ENCODE measurements around the gene SCUBE1.

DNA sequence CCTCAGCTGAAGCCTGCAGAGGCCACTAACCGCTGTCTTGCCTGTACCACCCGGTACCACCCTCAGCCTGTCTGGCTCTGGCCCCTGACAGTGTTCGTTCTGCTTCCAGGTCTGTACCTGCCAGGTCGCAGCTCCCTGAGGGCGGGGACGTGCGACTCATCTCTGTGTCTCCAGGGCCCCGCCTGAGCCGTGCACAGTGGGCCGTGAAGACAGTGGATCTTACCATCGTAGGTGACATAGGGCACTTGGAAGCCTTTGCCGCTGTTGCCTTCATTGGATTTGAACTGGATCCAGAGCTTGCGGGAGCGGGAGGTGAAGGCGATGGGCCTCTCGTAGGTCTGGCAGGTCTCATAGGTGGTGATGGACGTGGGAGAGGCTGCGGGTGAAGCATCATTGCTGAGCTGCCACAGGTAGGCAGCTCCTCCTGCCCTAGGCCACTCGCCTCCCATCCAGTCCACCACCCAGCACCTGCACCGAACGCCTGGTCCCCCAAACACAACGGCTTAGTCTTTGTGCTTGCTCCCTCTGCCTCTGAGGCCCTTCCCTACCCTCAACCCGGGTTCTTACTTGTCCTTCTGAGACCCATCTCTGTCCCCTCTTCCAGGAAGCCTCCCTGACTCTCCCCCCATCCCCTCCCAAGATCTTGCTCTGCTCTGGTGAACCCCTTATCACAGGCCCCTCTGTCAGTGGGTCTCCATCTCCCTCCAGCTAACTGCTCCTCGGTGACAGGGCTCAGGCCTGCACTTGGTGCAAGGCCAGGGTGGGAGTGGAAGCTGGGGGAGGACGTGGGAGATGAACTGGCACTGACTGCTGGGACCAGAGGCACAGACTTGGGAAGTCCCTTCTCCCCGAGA, 135.1 kb downstream of the SCUBE1 start:
- TF ChIP-seq POLR2A (IDR thresholded peaks at IDR 0.05) = no peak
- TF ChIP-seq, protein P1, sequence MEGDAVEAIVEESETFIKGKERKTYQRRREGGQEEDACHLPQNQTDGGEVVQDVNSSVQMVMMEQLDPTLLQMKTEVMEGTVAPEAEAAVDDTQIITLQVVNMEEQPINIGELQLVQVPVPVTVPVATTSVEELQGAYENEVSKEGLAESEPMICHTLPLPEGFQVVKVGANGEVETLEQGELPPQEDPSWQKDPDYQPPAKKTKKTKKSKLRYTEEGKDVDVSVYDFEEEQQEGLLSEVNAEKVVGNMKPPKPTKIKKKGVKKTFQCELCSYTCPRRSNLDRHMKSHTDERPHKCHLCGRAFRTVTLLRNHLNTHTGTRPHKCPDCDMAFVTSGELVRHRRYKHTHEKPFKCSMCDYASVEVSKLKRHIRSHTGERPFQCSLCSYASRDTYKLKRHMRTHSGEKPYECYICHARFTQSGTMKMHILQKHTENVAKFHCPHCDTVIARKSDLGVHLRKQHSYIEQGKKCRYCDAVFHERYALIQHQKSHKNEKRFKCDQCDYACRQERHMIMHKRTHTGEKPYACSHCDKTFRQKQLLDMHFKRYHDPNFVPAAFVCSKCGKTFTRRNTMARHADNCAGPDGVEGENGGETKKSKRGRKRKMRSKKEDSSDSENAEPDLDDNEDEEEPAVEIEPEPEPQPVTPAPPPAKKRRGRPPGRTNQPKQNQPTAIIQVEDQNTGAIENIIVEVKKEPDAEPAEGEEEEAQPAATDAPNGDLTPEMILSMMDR (IDR thresholded peaks at IDR 0.05) = no peak
- no peak for TF ChIP-seq EP300 (IDR thresholded peaks at IDR 0.05)
